ENCODE measurements around the gene CHST10.
"Not testable (repeated sequence)": the region's sequence is repeated elsewhere in the genome, so short reads cannot be mapped to it uniquely, and the experiment has no call there.

The CHST10 gene

DNA sequence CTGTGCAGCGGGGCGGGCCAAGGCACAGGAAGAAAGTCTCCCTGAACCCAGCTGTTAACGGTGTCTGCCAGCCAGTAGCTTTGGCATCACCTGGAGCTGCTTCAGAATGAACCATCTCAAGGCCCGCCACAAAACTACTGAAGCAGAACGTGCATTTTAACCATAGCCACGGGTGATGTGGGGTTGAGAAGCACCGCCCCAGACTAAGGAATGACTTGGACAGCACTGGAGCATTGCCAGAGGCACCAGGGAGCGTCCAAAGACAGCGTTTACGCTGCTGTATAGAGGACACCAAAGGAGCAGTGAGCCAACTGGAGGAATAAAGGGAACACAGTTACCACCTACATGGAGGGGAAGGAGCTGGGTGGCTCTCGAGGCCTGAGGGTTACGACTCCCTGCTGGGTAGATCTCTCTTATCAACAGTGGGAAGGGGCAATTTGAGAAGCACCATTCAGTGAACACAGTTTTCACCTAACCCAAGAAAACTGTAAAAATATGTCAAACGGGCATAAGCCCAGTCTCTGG, 66.7 kb downstream of the CHST10 start:
- Mint-ChIP-seq H3K27ac (no peak overlapping the region), H3K27me3 (peaks cover 19% of the 10 kb centered on the region), H3K4me1 (no peaks in the 10 kb centered on the region), H3K36me3 (ENCODE audit: low read depth) (no peaks in the 10 kb centered on the region), H3K9me3 (no peaks in the 10 kb centered on the region), H3K4me3 (no peak overlapping the region)
- ATAC-seq, result no peak
- no peak for DNase-seq

GRCh38 chr2:100345144-100345543, 72.3 kb downstream of the CHST10 start:
- H3K36me3 Mint-ChIP-seq (ENCODE audit: low read depth); DNase-seq; H3K9me3 Mint-ChIP-seq; ATAC-seq; H3K27ac Mint-ChIP-seq; H3K4me1 Mint-ChIP-seq; H3K4me3 Mint-ChIP-seq: not testable (repeated sequence)
- H3K27me3 Mint-ChIP-seq, result peaks cover 15% of the 10 kb centered on the region

DNA sequence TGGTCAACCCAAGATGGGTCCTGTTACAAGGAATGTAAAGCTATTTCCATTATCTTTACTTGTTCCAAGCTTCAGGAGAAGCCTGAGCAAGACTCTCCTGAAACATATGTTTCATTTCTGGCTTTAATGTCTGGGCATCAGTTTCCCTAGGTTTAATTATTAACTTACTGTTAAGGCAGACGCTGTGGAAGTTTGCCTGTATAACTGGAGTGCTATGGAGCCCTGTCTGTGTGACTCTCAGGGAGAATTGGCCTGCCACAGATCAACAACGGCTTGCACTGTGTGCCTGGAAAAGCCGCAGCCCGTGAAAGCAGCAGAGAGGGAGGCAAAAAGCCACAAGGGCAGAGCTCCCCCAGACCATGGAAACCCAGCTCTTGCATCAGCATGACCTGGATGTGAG, 73.0 kb downstream of the CHST10 start:
- Mint-ChIP-seq H3K36me3 (ENCODE audit: low read depth) (no peaks in the 10 kb centered on the region), H3K4me3 (no peak overlapping the region), H3K27ac (no peak overlapping the region), H3K4me1 (no peaks in the 10 kb centered on the region), H3K27me3 (peaks cover 15% of the 10 kb centered on the region), H3K9me3 (no peaks in the 10 kb centered on the region)
- no peak for DNase-seq
- no peak for ATAC-seq

- ATAC-seq; H3K9me3 Mint-ChIP-seq; H3K4me1 Mint-ChIP-seq; H3K4me3 Mint-ChIP-seq; H3K36me3 Mint-ChIP-seq (ENCODE audit: low read depth); H3K27ac Mint-ChIP-seq; DNase-seq: not testable (repeated sequence)
- H3K27me3 Mint-ChIP-seq, result peaks cover 16% of the 10 kb centered on the region
These were observed 75.0 kb downstream of the CHST10 start for GRCh38 chr2:100342466-100342865.
